Sigmoid colon (tissue), 7 donors: ENCODE data around the gene NECTIN1. TPM values are rescaled to one million over a fixed set of nuclear protein-coding genes. Genes with fewer than 3 reads are reported as not detected.

Experiments used
- DNase-seq: peaks from one replicate; pipeline ENCODE4 v3.0.0-alpha.2; 2019
- H3K27ac ChIP-seq, 4 donors: fragments of 200-600 bp; sonication (generic); one replicate each; pipeline ENCODE4 v1.5.1; 2016 to 2019; ENCODE audit warnings: mild to moderate bottlenecking in 1 of 4
- H3K27me3 ChIP-seq, 3 donors: fragments of 200-600 bp; sonication (generic); one replicate each; pipeline ENCODE4 v1.5.1; 2019; ENCODE audit warnings: mild to moderate bottlenecking in 1 of 3
- H3K36me3 ChIP-seq, 4 donors: fragments of 200-600 bp; sonication (generic); one replicate each; pipeline ENCODE4 v1.5.1; 2016 to 2019
- H3K4me1 ChIP-seq, 4 donors: fragments of 200-600 bp; sonication (generic); one replicate each; pipeline ENCODE4 v1.5.1; 2017 to 2019
- H3K4me3 ChIP-seq, 4 donors: fragments of 200-600 bp; sonication (generic); one replicate each; pipeline ENCODE4 v1.5.1; 2017 to 2019; ENCODE audit warnings: mild to moderate bottlenecking in 2 of 4, moderate library complexity in 1 of 4
- H3K9me3 ChIP-seq, 4 donors: fragments of 200-600 bp in 3 of 4; sonication (generic) in 3 of 4; one replicate each; pipeline versions ENCODE4 v1.5.1 to v1.6.1; 2013 to 2019
- CTCF ChIP-seq, 4 experiments: fragments of 450-650 bp in 3 of 4; fragments of 200-600 bp in 1 of 4; IDR thresholded peaks; one replicate each; pipeline ENCODE4 v1.5.1; 2016 to 2019; ENCODE audit warnings: antibody characterized with exemption in 4 of 4, mild to moderate bottlenecking in 3 of 4, moderate library complexity in 2 of 4
- EP300 ChIP-seq, 4 donors: sonication (generic); formaldehyde crosslinking; IDR thresholded peaks; one replicate each; pipeline ENCODE4 v1.6.1; 2017; ENCODE audit warnings: antibody characterized with exemption in 4 of 4
- POLR2A ChIP-seq, 2 donors: fragments of 450-650 bp; IDR thresholded peaks; one replicate each; pipeline ENCODE4 v1.6.1; 2016; ENCODE audit warnings: antibody characterized with exemption in 2 of 2, mild to moderate bottlenecking in 2 of 2, moderate library complexity in 2 of 2
- POLR2AphosphoS5 ChIP-seq, 4 donors: sonication (generic); formaldehyde crosslinking; IDR thresholded peaks; one replicate each; pipeline ENCODE4 v1.6.1; 2017; ENCODE audit warnings: antibody characterized with exemption in 4 of 4
- WGBS, 2 donors: extraction: QIAGEN DNeasy Blood & Tissue Kit; methylation state at CpG; one replicate each; pipeline ENCODE4 v1.1.7; 2013; 5-methylcytosine and 5-hydroxymethylcytosine counted together
- intact Hi-C: fragments of 100-400 bp; cut with DNase I; formaldehyde crosslinking; loops from one replicate; pipeline ENCODE4 v1.15.1; 2023
- polyA plus RNA-seq, 3 donors: library from polyadenylated mRNA; stranded (reverse); fragments of 200-250 nt; gene quantifications; one replicate each; pipeline ENCODE4 v1.2.3, GENCODE V29; 2013
- total RNA-seq, 4 donors: library from RNA; depleted of rRNA; stranded (reverse); fragments of >200 nt; gene quantifications; one replicate each; pipeline ENCODE4 v1.1.0, GENCODE V29; 2016
- donor health status: healthy with polysubstance abuse.
- donor health status: Bipolar disorder and iron deficiency.
- donor health status: healthy.

The NECTIN1 gene
- total and polyA plus RNA-seq, 7 donors = 0.16 to 19.0 (median 1.7) TPM

- no peak for DNase-seq
- no peaks in the 10 kb centered on the region for H3K36me3 ChIP-seq
Observed at GRCh38 chr11:119696378-119697222, 32.4 kb downstream of the NECTIN1 start.

GRCh38 chr11:119694334-119694733, 34.7 kb downstream of the NECTIN1 start:
- Histone ChIP-seq H3K4me3 (no peak overlapping the region), H3K4me1 (peaks cover 0 to 9% (median 6%) of the 10 kb centered on the region in 4 donors), H3K27me3 (no peaks in the 10 kb centered on the region), H3K27ac (no peak overlapping the region), H3K36me3 (no peaks in the 10 kb centered on the region), H3K9me3 (peaks cover 0 to 5% (median 0%) of the 10 kb centered on the region in 4 donors)
- 15 to 38% methylated on average over 3 of the region's 3 CpGs for WGBS, 2 donors
- no peak for TF ChIP-seq POLR2AphosphoS5 (IDR thresholded peaks at IDR 0.05)
- no peak for TF ChIP-seq POLR2A (IDR thresholded peaks at IDR 0.05)
- TF ChIP-seq CTCF (IDR thresholded peaks at IDR 0.05) = no peak
- TF ChIP-seq EP300 (IDR thresholded peaks at IDR 0.05) = no peak
- intact Hi-C loops = no loop called here
- DNase-seq = no peak

More at GRCh38 chr11:119696378-119697222, 32.4 kb downstream of the NECTIN1 start:
- H3K27ac ChIP-seq = no peak overlapping the region
- H3K4me3 ChIP-seq = no peak overlapping the region
- peaks cover 0 to 9% (median 6%) of the 10 kb centered on the region in 4 donors for H3K4me1 ChIP-seq
- no peaks in the 10 kb centered on the region for H3K27me3 ChIP-seq
- H3K9me3 ChIP-seq = peaks cover 0 to 5% (median 0%) of the 10 kb centered on the region in 4 donors
- WGBS, 2 donors = 30 to 74% methylated on average over 20 of the region's 20 CpGs
- TF ChIP-seq POLR2A (IDR thresholded peaks at IDR 0.05) = no peak
- no peak for TF ChIP-seq CTCF (IDR thresholded peaks at IDR 0.05)
- no peak for TF ChIP-seq POLR2AphosphoS5 (IDR thresholded peaks at IDR 0.05)
- TF ChIP-seq EP300 (IDR thresholded peaks at IDR 0.05) = no peak
- intact Hi-C loops = no loop called here

- Histone ChIP-seq H3K4me3 (no peak overlapping the region), H3K36me3 (no peaks in the 10 kb centered on the region), H3K27ac (no peak overlapping the region), H3K4me1 (peaks cover 0 to 1% (median 0%) of the 10 kb centered on the region in 4 donors), H3K9me3 (peaks cover 0 to 5% (median 0%) of the 10 kb centered on the region in 4 donors), H3K27me3 (no peaks in the 10 kb centered on the region)
- TF ChIP-seq POLR2A (IDR thresholded peaks at IDR 0.05) = no peak
- no peak for TF ChIP-seq POLR2AphosphoS5 (IDR thresholded peaks at IDR 0.05)
- no peak for TF ChIP-seq EP300 (IDR thresholded peaks at IDR 0.05)
- TF ChIP-seq CTCF (IDR thresholded peaks at IDR 0.05) = no peak
- DNase-seq = no peak
- intact Hi-C loops = no loop called here
- WGBS, 2 donors = 56 to 68% methylated on average over 7 of the region's 7 CpGs
Observed at GRCh38 chr11:119693253-119693815, 35.7 kb downstream of the NECTIN1 start.

GRCh38 chr11:119692540-119692820, 36.5 kb downstream of the NECTIN1 start:
- intact Hi-C loops = no loop called here
- no peak for TF ChIP-seq POLR2A (IDR thresholded peaks at IDR 0.05)
- TF ChIP-seq CTCF (IDR thresholded peaks at IDR 0.05) = no peak
- TF ChIP-seq POLR2AphosphoS5 (IDR thresholded peaks at IDR 0.05) = no peak
- TF ChIP-seq EP300 (IDR thresholded peaks at IDR 0.05) = no peak
- WGBS, 2 donors = 80 to 82% methylated on average over 2 of the region's 2 CpGs

More at GRCh38 chr11:119692540-119692820, 36.5 kb downstream of the NECTIN1 start:
- no peak for DNase-seq
- no peaks in the 10 kb centered on the region for H3K4me1 ChIP-seq
- H3K27me3 ChIP-seq = no peaks in the 10 kb centered on the region
- H3K36me3 ChIP-seq = no peaks in the 10 kb centered on the region
- no peak overlapping the region for H3K4me3 ChIP-seq
- peaks cover 0 to 5% (median 0%) of the 10 kb centered on the region in 4 donors for H3K9me3 ChIP-seq
- H3K27ac ChIP-seq = no peak overlapping the region
